Activated CD4-positive, alpha-beta memory T cell treated with anti-CD3 and anti-CD28 coated beads for 36 hours (primary cell): ENCODE measurements around the gene TP63. TPM values are rescaled to one million over a fixed set of nuclear protein-coding genes. Genes with fewer than 3 reads are reported as not detected.

Experiments used
- CTCF ChIA-PET: fragments of 350-600 bp; sonication (Branson Sonifier 250); formaldehyde crosslinking; loops from one replicate; lab custom pipeline; 2021; ENCODE audit warnings: antibody characterized with exemption, inconsistent platforms; lab: Charles Lee
- POLR2A ChIA-PET: fragments of 350-600 bp; sonication (Branson Sonifier 250); formaldehyde crosslinking; loops from one replicate; lab custom pipeline; 2021; ENCODE audit warnings: antibody characterized with exemption; lab: Charles Lee
- DNase-seq: peaks from one replicate; pipeline ENCODE4 v3.0.0-alpha.2; 2020
- H3K27ac Mint-ChIP-seq: one replicate; pipeline ENCODE4 v1.8.0; 2021; ENCODE audit warnings: mixed read lengths
- H3K27me3 Mint-ChIP-seq: one replicate; pipeline ENCODE4 v1.8.0; 2021; ENCODE audit warnings: mixed read lengths
- H3K36me3 Mint-ChIP-seq: one replicate; pipeline ENCODE4 v1.8.0; 2021; ENCODE audit warnings: mixed read lengths
- H3K4me1 Mint-ChIP-seq: one replicate; pipeline ENCODE4 v1.8.0; 2021; ENCODE audit warnings: low read depth, mixed read lengths
- H3K4me3 Mint-ChIP-seq: one replicate; pipeline ENCODE4 v1.8.0; 2021; ENCODE audit warnings: mild to moderate bottlenecking, mixed read lengths
- H3K9me3 Mint-ChIP-seq: one replicate; pipeline ENCODE4 v1.8.0; 2021; ENCODE audit warnings: mixed read lengths
- intact Hi-C: fragments of 100-400 bp; cut with micrococcal nuclease; formaldehyde crosslinking; loops from one replicate; pipeline ENCODE4 v1.15.1; 2023
- total RNA-seq, 2 experiments: library from RNA; stranded (reverse); gene quantifications; one replicate each; pipeline ENCODE4 v1.2.3, GENCODE V29; 2021

Gene TP63
- total RNA-seq, 2 experiments from 2014 or later = 0.52 to 0.94 TPM

DNA sequence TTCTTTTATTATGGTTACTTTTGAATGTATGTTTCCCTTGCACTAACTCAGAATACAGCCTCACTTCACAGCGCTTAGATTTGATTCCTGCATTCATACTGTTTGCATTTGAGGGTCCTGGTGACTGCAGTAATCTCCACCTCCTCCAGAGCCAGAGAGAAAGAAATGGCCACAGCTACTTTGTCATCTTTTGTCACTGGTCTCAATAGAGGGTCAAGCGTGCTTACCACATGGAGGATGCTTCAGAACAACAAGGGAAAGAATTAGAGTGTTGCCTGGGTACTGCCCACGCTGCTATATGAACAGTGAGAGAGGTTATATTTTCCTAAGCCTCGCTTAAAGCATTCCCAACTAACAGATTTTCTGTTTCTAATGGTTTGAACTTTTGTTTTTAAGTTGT is 190.1 kb downstream of the TP63 start:
- H3K27me3 Mint-ChIP-seq = peaks cover 3% of the 10 kb centered on the region
- POLR2A ChIA-PET = no interaction called here
- CTCF ChIA-PET = no interaction called here

DNA sequence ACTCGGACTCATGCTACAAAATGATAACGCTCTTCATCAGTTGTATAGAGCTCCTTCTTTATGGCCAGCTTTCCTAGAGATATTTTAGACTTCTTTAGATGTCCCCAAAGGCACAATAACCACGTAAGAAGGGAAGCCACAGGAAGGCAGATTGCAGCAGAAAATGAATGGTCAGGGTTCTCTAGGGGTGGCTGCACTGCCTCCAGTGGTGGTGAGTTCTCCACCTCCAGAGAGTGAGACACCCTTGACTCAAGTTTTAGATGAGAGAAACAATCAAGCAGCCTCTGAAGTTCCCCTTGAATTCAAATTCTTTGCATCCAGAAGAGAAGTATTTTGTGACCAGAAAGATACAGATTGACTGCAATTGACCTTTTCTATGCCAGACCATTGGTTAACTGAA is 191.5 kb downstream of the TP63 start:
- H3K9me3 Mint-ChIP-seq = no peaks in the 10 kb centered on the region

More for the DNA sequence above, 190.1 kb downstream of the TP63 start:
- Mint-ChIP-seq H3K4me1 (no peaks in the 10 kb centered on the region), H3K9me3 (no peaks in the 10 kb centered on the region), H3K36me3 (no peaks in the 10 kb centered on the region), H3K4me3 (no peak overlapping the region), H3K27ac (no peak overlapping the region)
- intact Hi-C loops = no loop called here
- DNase-seq = no peak

DNA sequence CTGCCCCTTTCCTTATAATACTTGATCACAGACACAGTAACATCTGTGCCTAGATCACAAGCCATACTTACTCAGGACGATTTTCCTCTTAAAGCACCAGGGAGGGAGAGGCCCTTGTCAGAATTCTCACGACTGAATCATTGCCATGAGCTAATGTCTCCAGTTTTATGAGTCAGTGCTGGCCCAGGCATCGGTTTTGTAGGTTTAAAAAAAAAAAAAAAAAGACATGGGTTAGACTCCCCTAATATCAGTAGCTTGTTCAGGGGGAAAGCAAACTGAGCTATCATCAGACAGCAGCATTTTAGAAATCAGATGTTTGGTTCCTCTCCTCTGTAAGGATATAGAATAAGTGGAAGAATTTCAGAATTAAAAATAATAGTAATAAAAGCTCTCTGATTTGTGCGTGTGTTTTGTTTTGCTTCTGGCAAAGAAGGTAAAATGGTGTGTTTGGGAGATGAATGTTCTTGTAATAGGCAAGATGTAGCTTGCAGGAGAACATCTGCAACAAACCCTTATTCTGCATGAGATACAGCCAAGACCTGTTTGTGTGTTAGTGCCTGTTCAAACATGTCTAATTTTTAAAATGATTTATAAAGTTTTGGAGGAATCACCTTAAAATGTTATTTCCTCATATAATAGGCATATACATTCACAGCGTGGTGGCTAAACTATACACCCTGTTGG is 193.6 kb downstream of the TP63 start:
- Mint-ChIP-seq H3K36me3 (no peaks in the 10 kb centered on the region), H3K9me3 (no peaks in the 10 kb centered on the region), H3K27me3 (peaks cover 3% of the 10 kb centered on the region), H3K27ac (no peak overlapping the region), H3K4me1 (no peaks in the 10 kb centered on the region), H3K4me3 (no peak overlapping the region)
- intact Hi-C loops = no loop called here
- no peak for DNase-seq
- POLR2A ChIA-PET = no interaction called here
- CTCF ChIA-PET = interaction anchor here (0.6 to 1.0 kb wide), 2 partner anchors 135 to 552 kb away, joined by 3 read pairs; no protein-coding TSS in a partner anchor

More for the DNA sequence above, 191.5 kb downstream of the TP63 start:
- Mint-ChIP-seq H3K36me3 (no peaks in the 10 kb centered on the region), H3K4me1 (no peaks in the 10 kb centered on the region), H3K27me3 (peaks cover 3% of the 10 kb centered on the region), H3K4me3 (no peak overlapping the region), H3K27ac (no peak overlapping the region)
- ChIA-PET CTCF (no interaction called here), POLR2A (no interaction called here)
- intact Hi-C loops = no loop called here
- no peak for DNase-seq

DNA sequence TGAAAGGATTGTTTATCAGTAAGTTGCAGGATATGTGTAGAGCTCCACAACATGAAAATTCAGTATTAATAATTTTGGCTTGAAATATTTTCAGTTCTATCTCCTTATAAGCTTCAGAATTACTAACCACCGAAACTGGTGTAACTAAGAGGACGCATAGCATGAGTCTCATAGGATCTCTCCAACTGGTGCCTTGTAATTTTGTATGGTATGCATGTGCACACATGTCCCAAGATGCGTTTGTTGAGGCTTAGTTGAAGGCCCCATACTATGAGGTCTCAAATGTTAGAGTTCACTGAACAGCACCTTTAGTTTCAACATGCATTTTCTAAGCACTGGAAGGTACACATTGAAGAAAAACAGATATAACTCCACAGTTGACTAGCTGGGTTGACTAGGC is 195.4 kb downstream of the TP63 start:
- Mint-ChIP-seq H3K4me1 (no peaks in the 10 kb centered on the region), H3K27ac (no peak overlapping the region), H3K9me3 (no peaks in the 10 kb centered on the region), H3K27me3 (no peaks in the 10 kb centered on the region), H3K36me3 (no peaks in the 10 kb centered on the region), H3K4me3 (no peak overlapping the region)
- no peak for DNase-seq
- intact Hi-C loops = no loop called here
- ChIA-PET POLR2A (no interaction called here), CTCF (no interaction called here)

GRCh38 chr3:189827108-189827507 is 195.9 kb downstream of the TP63 start:
- CTCF ChIA-PET = no interaction called here
- Mint-ChIP-seq H3K27me3 (no peaks in the 10 kb centered on the region), H3K9me3 (no peaks in the 10 kb centered on the region), H3K27ac (no peak overlapping the region), H3K4me1 (no peaks in the 10 kb centered on the region), H3K36me3 (no peaks in the 10 kb centered on the region), H3K4me3 (no peak overlapping the region)
- intact Hi-C loops = no loop called here
- POLR2A ChIA-PET = no interaction called here
- DNase-seq = no peak

DNA sequence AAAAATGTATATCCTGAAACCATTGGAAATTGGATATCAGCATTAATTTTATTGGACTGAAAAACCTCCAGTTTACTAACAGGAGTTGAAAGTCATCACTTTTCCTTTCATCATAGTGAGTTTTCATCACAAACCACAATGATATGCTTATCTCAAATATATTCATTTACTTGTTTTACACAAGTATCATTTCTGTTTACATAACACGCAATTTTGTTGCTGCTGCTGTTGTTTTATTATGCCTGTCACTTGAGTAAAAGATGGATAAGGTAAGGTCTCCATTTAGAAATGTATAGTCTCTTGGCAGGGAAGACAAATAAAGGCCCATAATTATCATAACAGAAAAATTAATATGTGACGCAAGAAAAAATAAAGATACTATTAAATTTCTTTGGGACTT is 199.2 kb downstream of the TP63 start:
- no peaks in the 10 kb centered on the region for H3K4me1 Mint-ChIP-seq
- H3K4me3 Mint-ChIP-seq = no peak overlapping the region
- H3K36me3 Mint-ChIP-seq = no peaks in the 10 kb centered on the region
- DNase-seq = no peak
- intact Hi-C loops = no loop called here
- H3K27me3 Mint-ChIP-seq = peaks cover 3% of the 10 kb centered on the region
- H3K9me3 Mint-ChIP-seq = no peaks in the 10 kb centered on the region
- ChIA-PET CTCF (no interaction called here), POLR2A (no interaction called here)
- H3K27ac Mint-ChIP-seq = no peak overlapping the region

GRCh38 chr3:189833266-189833665 is 202.1 kb downstream of the TP63 start:
- intact Hi-C loops = no loop called here
- H3K4me1 Mint-ChIP-seq = no peaks in the 10 kb centered on the region
- peaks cover 7% of the 10 kb centered on the region for H3K27me3 Mint-ChIP-seq
- DNase-seq = no peak
- H3K27ac Mint-ChIP-seq = no peak overlapping the region
- H3K9me3 Mint-ChIP-seq = no peaks in the 10 kb centered on the region
- H3K4me3 Mint-ChIP-seq = no peak overlapping the region
- no peaks in the 10 kb centered on the region for H3K36me3 Mint-ChIP-seq
- POLR2A ChIA-PET = no interaction called here
- CTCF ChIA-PET = no interaction called here

DNA sequence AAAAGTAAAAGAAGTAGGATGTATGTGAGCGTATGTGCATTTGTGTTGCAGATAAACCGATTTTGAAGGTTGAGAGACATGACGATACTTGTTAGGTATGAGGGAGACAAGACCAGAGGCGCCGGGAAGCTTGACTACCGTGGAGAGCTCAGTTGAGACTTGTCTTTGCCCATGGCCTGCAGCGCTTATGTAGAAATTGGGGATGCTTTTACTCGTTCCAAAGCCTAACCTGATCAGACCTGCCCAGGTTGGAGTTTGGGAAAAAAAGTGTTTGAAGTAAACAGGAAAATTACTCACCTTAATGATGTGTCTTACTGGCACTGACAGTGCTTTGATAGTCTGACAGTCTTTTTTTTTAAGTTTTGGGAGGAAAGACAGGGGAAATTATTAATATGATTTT is 202.8 kb downstream of the TP63 start:
- ChIA-PET POLR2A (no interaction called here), CTCF (no interaction called here)
- H3K27ac Mint-ChIP-seq = no peak overlapping the region
- H3K9me3 Mint-ChIP-seq = no peaks in the 10 kb centered on the region
- intact Hi-C loops = no loop called here
- H3K4me1 Mint-ChIP-seq = no peaks in the 10 kb centered on the region
- peaks cover 7% of the 10 kb centered on the region for H3K27me3 Mint-ChIP-seq
- H3K36me3 Mint-ChIP-seq = no peaks in the 10 kb centered on the region
- H3K4me3 Mint-ChIP-seq = no peak overlapping the region
- no peak for DNase-seq

GRCh38 chr3:189834462-189834861 is 203.3 kb downstream of the TP63 start:
- Mint-ChIP-seq H3K9me3 (no peaks in the 10 kb centered on the region), H3K4me3 (no peak overlapping the region), H3K27me3 (peaks cover 7% of the 10 kb centered on the region), H3K36me3 (no peaks in the 10 kb centered on the region), H3K4me1 (no peaks in the 10 kb centered on the region), H3K27ac (no peak overlapping the region)
- POLR2A ChIA-PET = no interaction called here
- CTCF ChIA-PET = no interaction called here
- intact Hi-C loops = no loop called here
- DNase-seq = no peak

DNA sequence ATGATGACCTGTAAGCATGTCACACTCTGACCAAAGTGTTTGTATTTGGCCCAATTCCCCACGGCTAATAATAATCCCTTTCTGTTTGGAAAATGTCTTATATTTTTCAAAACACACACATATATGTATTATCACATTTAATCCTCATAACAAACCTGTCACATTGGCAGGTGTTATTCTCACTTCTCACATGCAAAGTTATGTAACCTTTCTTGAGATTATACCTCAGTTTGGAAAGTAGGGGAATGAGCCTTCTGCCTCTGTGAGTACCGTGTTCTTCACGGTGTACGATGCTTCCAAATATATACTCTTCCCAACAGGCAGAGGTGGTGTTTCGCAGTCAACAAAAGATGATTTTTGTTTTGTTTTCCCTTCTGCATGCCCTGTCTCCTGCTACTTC is 205.6 kb downstream of the TP63 start:
- H3K4me1 Mint-ChIP-seq = peaks cover 6% of the 10 kb centered on the region
- intact Hi-C loops = no loop called here
- CTCF ChIA-PET = no interaction called here
- no peaks in the 10 kb centered on the region for H3K36me3 Mint-ChIP-seq
- peaks cover 7% of the 10 kb centered on the region for H3K27me3 Mint-ChIP-seq
- H3K9me3 Mint-ChIP-seq = no peaks in the 10 kb centered on the region
- POLR2A ChIA-PET = no interaction called here
- no peak overlapping the region for H3K27ac Mint-ChIP-seq
- H3K4me3 Mint-ChIP-seq = no peak overlapping the region
- no peak for DNase-seq

DNA sequence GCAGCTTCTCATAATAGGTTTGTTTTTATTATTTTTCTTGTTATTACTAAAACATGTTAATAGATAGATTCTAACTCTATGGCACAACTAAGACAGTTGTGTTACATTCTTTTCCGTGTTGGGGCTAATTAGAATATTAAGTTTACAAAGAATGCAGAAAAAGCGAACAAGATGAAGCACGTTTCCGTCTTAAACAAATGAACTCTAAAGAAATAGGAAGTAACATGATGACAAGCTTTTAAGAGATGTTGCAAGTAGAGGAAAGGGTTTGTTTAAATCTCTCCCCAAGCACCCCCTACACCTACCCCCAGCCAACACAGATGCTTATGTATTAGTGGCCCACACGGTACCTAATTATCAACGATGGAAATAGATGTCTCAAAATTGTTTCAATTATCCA is 207.1 kb downstream of the TP63 start:
- no peak overlapping the region for H3K4me3 Mint-ChIP-seq
- peaks cover 12% of the 10 kb centered on the region for H3K4me1 Mint-ChIP-seq
- ChIA-PET CTCF (no interaction called here), POLR2A (no interaction called here)
- H3K36me3 Mint-ChIP-seq = no peaks in the 10 kb centered on the region
- H3K27me3 Mint-ChIP-seq = peaks cover 7% of the 10 kb centered on the region
- DNase-seq = no peak
- no peak overlapping the region for H3K27ac Mint-ChIP-seq
- H3K9me3 Mint-ChIP-seq = no peaks in the 10 kb centered on the region
- intact Hi-C loops = no loop called here

DNA sequence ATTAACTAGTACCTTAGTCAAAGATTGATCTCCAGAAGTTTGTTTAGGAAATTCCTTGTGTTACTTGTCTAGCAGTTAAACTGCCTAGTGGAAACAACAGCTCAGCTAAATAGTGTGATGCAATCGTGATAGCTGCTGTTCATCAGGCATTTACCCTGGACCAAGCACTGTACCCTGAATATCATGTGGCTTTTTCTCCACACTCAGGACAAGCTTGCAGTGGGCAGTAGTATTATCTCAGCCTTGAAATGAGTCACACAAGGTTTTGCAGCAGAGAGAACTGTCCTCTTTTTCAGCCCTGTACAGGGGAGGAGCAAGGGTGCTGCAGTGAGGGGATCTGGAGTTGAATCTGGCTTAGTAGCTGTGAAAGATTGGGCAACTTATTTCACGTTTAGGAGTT is 208.4 kb downstream of the TP63 start:
- ChIA-PET CTCF (no interaction called here), POLR2A (no interaction called here)
- no peak for DNase-seq
- intact Hi-C loops = no loop called here
- Mint-ChIP-seq H3K27me3 (peaks cover 7% of the 10 kb centered on the region), H3K4me3 (no peak overlapping the region), H3K27ac (no peak overlapping the region), H3K4me1 (peaks cover 12% of the 10 kb centered on the region), H3K9me3 (no peaks in the 10 kb centered on the region), H3K36me3 (no peaks in the 10 kb centered on the region)
